PC-9 (cell line): ENCODE measurements around the gene SMCR8.

Source experiments
- CTCF ChIP-seq: fragments of 200-600 bp; sonication (generic); conservative IDR thresholded peaks from 2 replicates; pipeline ENCODE4 v1.6.1; 2017; ENCODE audit warnings: mixed run types, antibody characterized with exemption, mild to moderate bottlenecking, moderate library complexity
- EZH2 ChIP-seq: fragments of 200-600 bp; sonication (generic); IDR thresholded peaks from 2 replicates; pipeline ENCODE4 v1.8.0; 2017; ENCODE audit warnings: antibody characterized with exemption, low read depth

DNA sequence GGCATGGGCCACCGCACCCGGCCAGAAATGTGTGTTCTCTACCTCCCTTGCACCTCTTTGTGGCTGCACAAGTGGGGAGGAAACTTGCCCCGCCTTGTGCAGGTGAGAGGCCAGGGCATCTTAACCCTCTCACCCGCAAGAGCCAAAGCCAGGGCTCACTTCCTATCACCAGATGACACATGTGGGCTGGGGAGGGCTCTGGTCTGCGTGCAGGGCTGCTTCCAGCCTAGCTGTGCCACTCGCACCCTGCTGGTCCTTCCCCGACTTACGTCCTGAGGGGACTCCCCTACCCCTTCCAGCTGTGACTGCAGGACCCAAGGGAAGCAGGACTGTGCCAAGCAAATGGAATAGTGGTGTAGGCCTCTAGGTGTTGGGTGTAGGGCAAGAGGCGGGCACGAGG is 47.7 kb upstream of the SMCR8 start:
- TF ChIP-seq CTCF (no peak), EZH2 (no peak)
